Left colon (tissue), 2 donors: ENCODE measurements around the gene UBE4B. TPM values are rescaled to one million over a fixed set of nuclear protein-coding genes. Genes with fewer than 3 reads are reported as not detected.
"Not testable (repeated sequence)": the region's sequence is repeated elsewhere in the genome, so short reads cannot be mapped to it uniquely, and the experiment has no call there.

Experiments used
- ATAC-seq: fragments of 200-7000 bp; cut with Tn5 transposase; one replicate; pipeline ENCODE4 v1.9.1; 2020; ENCODE audit warnings: mild to moderate bottlenecking, moderate library complexity
- DNase-seq, 2 donors: peaks; one replicate each; pipeline ENCODE4 v3.0.0-alpha.2; 2020
- intact Hi-C, 2 donors: fragments of 100-400 bp; cut with DNase I in 1 of 2; cut with micrococcal nuclease in 1 of 2; formaldehyde crosslinking; loops; one replicate each; pipeline versions ENCODE4 v1.11.2 to v1.14.0; 2022; cut with DNase I, micrococcal nuclease
- total RNA-seq, 2 donors: library from RNA; stranded (reverse); fragmentation: NEBNext Ultra II Directional; extraction: Animal tissue kit (Norgen Biotek cat#: 25700); gene quantifications; one replicate each; pipeline ENCODE4 v1.2.1, GENCODE V29; 2021
- donor health status: DM: no; HTN: no; CAD: no.
- donor health status: DM: yes; HTN: yes; CAD: no.

Gene UBE4B
- total RNA-seq, 2 donors from 2014 or later, result 32.3 to 36.5 TPM

- intact Hi-C loops, result no loop called here
- ATAC-seq, result no peak
Measured at GRCh38 chr1:10064416-10065343, 31.9 kb downstream of the UBE4B start.

GRCh38 chr1:10065344-10065685 is 32.6 kb downstream of the UBE4B start:
- no peak for DNase-seq
- ATAC-seq, result peak; percentile 27
- intact Hi-C loops, result no loop called here

More at GRCh38 chr1:10064416-10065343, 31.9 kb downstream of the UBE4B start:
- DNase-seq, result no peak

- ATAC-seq, result no peak
- intact Hi-C loops, result no loop called here
- DNase-seq, result no peak
Measured at GRCh38 chr1:10065760-10066159, 33.0 kb downstream of the UBE4B start.

- intact Hi-C loops, result no loop called here
- ATAC-seq, result no peak
- DNase-seq, result no peak
Measured at GRCh38 chr1:10068605-10069294, 36.0 kb downstream of the UBE4B start.

- no peak for ATAC-seq
- intact Hi-C loops, result no loop called here
Measured at GRCh38 chr1:10070206-10070605, 37.4 kb downstream of the UBE4B start.

GRCh38 chr1:10071640-10072039 is 38.9 kb downstream of the UBE4B start:
- intact Hi-C loops, result no loop called here
- DNase-seq, result no peak
- no peak for ATAC-seq

More at GRCh38 chr1:10070206-10070605, 37.4 kb downstream of the UBE4B start:
- no peak for DNase-seq

- ATAC-seq, intact Hi-C loops, DNase-seq: not testable (repeated sequence)
Measured at GRCh38 chr1:10073371-10073770, 40.6 kb downstream of the UBE4B start.

GRCh38 chr1:10074059-10074851 is 41.5 kb downstream of the UBE4B start:
- intact Hi-C loops, result no loop called here
- ATAC-seq (no peak), DNase-seq (peak in 1 of 2 donors; percentile 37)

- intact Hi-C loops, result no loop called here
- ATAC-seq (no peak), DNase-seq (no peak)
Measured at GRCh38 chr1:10074852-10075730, 42.3 kb downstream of the UBE4B start.

GRCh38 chr1:10075732-10076131 is 43.0 kb downstream of the UBE4B start:
- DNase-seq, result no peak
- ATAC-seq, result no peak
- intact Hi-C loops, result no loop called here

GRCh38 chr1:10078494-10078893 is 45.7 kb downstream of the UBE4B start:
- ATAC-seq (no peak), DNase-seq (no peak)
- intact Hi-C loops, result no loop called here

- intact Hi-C loops, result no loop called here
- no peak for ATAC-seq
- DNase-seq, result no peak
Measured at GRCh38 chr1:10080523-10080922, 47.8 kb downstream of the UBE4B start.

- intact Hi-C loops, result no loop called here
Measured at GRCh38 chr1:10082785-10083479, 50.2 kb downstream of the UBE4B start.

GRCh38 chr1:10084045-10084444 is 51.3 kb downstream of the UBE4B start:
- intact Hi-C loops, result no loop called here
- ATAC-seq, result no peak
- no peak for DNase-seq

More at GRCh38 chr1:10082785-10083479, 50.2 kb downstream of the UBE4B start:
- ATAC-seq (no peak), DNase-seq (no peak)

- intact Hi-C loops, result no loop called here
- ATAC-seq (no peak), DNase-seq (no peak)
Measured at GRCh38 chr1:10085076-10085475, 52.3 kb downstream of the UBE4B start.

- ATAC-seq, result no peak
- intact Hi-C loops, result no loop called here
Measured at GRCh38 chr1:10087210-10087609, 54.5 kb downstream of the UBE4B start.

GRCh38 chr1:10101929-10102328 is 69.2 kb downstream of the UBE4B start:
- ATAC-seq (no peak), DNase-seq (no peak)

More at GRCh38 chr1:10087210-10087609, 54.5 kb downstream of the UBE4B start:
- no peak for DNase-seq

GRCh38 chr1:10103193-10103592 is 70.4 kb downstream of the UBE4B start:
- ATAC-seq, result no peak
- intact Hi-C loops, result no loop called here
- DNase-seq, result no peak

More at GRCh38 chr1:10101929-10102328, 69.2 kb downstream of the UBE4B start:
- intact Hi-C loops, result no loop called here
